GM20431 (cell line): ENCODE data around the gene KCTD4.
"Not testable (repeated sequence)": the region's sequence is repeated elsewhere in the genome, so short reads cannot be mapped to it uniquely, and the experiment has no call there.

ENCODE experiments used
- in situ Hi-C: fragments of 300-500 bp; cut with MseI, MboI; formaldehyde crosslinking; loops from one replicate; pipeline ENCODE4 v1.15.0; 2020; ENCODE audit warnings: low sequenced_read_pairs; ENCODE audit not compliant: unreplicated experiment

Gene KCTD4

GRCh38 chr13:45218689-45219088, 17.8 kb upstream of the KCTD4 start:
- in situ Hi-C loops = no loop called here

- in situ Hi-C loops = no loop called here
Measured at GRCh38 chr13:45216193-45216592, 15.3 kb upstream of the KCTD4 start.

- in situ Hi-C loops = no loop called here
Measured at GRCh38 chr13:45215392-45216077, 14.7 kb upstream of the KCTD4 start.

- in situ Hi-C loops = no loop called here
Measured at GRCh38 chr13:45209229-45209628, 8.4 kb upstream of the KCTD4 start.

- in situ Hi-C loops = no loop called here
Measured at GRCh38 chr13:45208132-45208531, 7.3 kb upstream of the KCTD4 start.

GRCh38 chr13:45207319-45207718, 6.5 kb upstream of the KCTD4 start:
- in situ Hi-C loops = no loop called here

- in situ Hi-C loops = no loop called here
Measured at GRCh38 chr13:45206340-45206739, 5.5 kb upstream of the KCTD4 start.

- in situ Hi-C loops = no loop called here
Measured at GRCh38 chr13:45205124-45205523, 4.3 kb upstream of the KCTD4 start.

GRCh38 chr13:45199711-45200110, 1.1 kb downstream of the KCTD4 start:
- in situ Hi-C loops = no loop called here

- in situ Hi-C loops = no loop called here
Measured at GRCh38 chr13:45198924-45199323, 1.9 kb downstream of the KCTD4 start.

GRCh38 chr13:45198041-45198440, 2.8 kb downstream of the KCTD4 start:
- in situ Hi-C loops = no loop called here

- in situ Hi-C loops = no loop called here
Measured at GRCh38 chr13:45196622-45197021, 4.2 kb downstream of the KCTD4 start.

GRCh38 chr13:45196096-45196495, 4.7 kb downstream of the KCTD4 start:
- in situ Hi-C loops = no loop called here

GRCh38 chr13:45195421-45195820, 5.4 kb downstream of the KCTD4 start:
- in situ Hi-C loops = no loop called here

GRCh38 chr13:45194081-45194939, 6.5 kb downstream of the KCTD4 start:
- in situ Hi-C loops = no loop called here

GRCh38 chr13:45191874-45192273, 9.0 kb downstream of the KCTD4 start:
- in situ Hi-C loops = no loop called here

GRCh38 chr13:45189511-45189910, 11.3 kb downstream of the KCTD4 start:
- in situ Hi-C loops = not testable (repeated sequence)

- in situ Hi-C loops = not testable (repeated sequence)
Measured at GRCh38 chr13:45189077-45189476, 11.8 kb downstream of the KCTD4 start.

GRCh38 chr13:45185286-45185685, 15.6 kb downstream of the KCTD4 start:
- in situ Hi-C loops = no loop called here

GRCh38 chr13:45184693-45185092, 16.2 kb downstream of the KCTD4 start:
- in situ Hi-C loops = no loop called here
